Measurements from ENCODE around the gene TNFRSF8.

Gene TNFRSF8

GRCh38 chr1:12060500-12060899 lies 2.6 kb upstream of the TNFRSF8 start:
- DNase-seq (ENCODE audit: low read depth) = no peak

DNA sequence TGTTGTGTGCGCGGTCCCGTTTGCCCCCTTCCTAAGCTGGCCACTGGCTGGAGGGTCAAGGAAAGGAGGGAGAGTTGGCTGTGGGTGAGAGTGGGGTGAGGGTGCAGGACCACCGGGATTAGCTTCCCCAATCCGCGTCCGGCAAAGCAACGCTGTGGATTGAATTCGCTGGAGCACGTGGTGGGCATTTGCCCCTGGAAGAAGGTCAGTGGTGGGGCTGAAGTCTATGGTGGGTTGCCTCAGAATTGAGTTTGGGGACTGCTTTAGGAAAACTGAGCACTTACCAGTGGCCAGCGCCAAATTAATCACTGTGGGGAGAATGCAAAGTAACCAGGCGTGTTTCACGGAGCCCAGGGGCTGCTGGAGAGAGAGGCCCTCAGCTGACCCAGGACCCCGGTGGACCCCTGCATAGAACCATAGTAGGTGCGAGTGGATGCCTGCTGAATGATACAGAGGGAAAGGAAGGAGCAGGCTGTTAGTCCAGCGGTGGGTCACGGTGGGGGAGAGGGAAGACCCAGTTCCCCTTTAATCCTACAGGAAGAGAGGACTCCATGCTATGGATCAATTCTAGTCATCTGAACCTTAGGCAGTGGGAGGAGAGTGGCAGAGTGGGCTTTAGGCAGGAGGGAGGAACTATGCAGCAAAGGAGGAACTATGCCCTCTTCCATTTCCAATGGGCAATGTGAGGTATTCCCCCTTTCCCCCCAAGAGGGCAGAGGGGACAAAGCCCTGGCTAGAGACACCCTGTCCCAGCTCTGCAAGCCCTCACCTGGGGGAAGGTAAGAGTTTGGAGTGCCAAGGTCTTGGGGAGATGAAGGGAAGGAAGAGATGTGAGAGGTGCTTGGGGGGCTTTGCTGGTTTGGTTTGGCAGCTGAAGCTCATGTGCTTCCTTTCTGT lies 1.2 kb downstream of the TNFRSF8 start:
- DNase-seq (ENCODE audit: low read depth) = no peak

DNA sequence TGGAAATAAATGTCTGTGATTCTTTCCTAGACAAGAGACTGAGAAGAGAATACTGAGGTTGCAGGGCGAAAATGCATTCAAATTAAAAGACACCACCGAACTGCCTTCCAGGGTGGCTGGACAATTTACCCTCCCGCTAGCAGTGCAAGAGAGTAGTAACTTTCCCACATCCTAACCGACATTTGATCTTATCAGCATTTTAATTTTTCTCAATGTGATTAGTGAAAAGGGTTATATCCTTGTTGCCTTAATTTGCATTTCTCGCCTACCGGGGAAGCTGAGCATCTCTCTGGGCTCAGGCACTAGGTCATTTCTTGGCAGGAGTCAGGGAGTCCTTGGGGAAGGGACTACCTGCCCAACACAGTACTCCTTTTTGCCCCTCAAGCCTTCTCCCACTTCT lies 2.8 kb downstream of the TNFRSF8 start:
- DNase-seq (ENCODE audit: low read depth) = no peak

DNA sequence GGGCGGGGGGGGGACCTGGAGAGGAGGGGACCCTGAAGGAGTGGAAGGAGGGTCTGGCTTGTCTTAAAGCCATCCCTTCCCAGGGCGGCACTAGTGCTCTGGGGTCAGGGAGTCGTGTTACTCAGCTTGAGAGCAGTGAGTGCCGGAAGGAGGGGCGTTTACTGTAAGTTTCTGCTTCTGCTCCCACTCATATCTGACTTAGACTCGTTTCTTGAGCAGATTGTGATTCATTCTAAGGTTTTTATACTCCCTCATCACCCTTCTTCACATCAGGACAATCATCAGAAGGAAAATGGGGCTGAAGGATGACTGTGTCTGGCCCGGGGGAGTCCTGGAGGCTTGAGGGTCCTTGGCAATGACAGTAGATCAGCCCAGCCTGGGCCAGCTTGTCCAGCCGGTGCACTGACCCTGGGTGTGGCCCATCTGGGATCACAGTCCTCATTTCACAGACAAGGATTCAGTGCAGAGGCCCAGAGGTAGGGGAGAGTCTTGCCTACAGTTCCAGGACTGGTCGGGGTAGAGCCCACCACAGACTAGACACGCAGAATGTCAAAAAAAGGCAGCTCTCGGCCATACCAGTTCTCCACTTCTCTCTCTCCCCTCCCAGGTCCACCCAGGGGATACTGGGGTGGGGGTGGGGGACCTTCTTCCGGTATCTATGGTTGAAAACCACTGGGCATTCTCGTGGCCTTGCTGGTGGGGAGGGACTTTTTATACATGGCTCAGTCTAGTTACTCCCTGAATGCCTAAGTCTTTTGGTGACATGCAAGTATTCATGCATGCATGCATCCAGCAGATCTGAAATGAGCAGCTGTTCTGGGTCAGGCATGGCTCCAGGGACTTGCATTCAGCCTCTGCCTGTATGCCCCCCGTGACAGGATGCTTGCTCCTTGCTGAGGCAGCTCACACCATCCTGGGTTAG lies 5.1 kb downstream of the TNFRSF8 start:
- DNase-seq (ENCODE audit: low read depth) = no peak

- no peak for DNase-seq (ENCODE audit: low read depth)
These were observed 6.6 kb downstream of the TNFRSF8 start for GRCh38 chr1:12069623-12070244.

DNA sequence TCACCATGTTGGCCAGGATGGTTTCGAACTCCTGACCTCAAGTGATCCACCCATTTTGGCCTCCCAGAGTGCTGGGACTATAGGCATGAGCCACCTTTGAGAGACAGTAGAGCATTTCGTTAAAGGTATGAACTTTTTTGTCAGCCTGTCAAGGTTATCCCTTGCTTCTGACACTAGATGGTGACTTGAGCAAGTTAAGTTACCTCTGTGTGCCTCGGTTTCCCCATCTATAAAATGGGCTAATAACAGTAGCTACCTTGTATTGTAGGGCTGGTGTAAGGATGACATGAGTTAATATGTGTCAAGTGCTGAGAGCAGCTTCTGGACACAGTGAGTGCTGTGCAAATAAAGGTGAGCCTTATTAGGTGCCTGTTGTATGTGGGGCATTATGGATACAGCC lies 8.8 kb downstream of the TNFRSF8 start:
- no peak for DNase-seq (ENCODE audit: low read depth)

DNA sequence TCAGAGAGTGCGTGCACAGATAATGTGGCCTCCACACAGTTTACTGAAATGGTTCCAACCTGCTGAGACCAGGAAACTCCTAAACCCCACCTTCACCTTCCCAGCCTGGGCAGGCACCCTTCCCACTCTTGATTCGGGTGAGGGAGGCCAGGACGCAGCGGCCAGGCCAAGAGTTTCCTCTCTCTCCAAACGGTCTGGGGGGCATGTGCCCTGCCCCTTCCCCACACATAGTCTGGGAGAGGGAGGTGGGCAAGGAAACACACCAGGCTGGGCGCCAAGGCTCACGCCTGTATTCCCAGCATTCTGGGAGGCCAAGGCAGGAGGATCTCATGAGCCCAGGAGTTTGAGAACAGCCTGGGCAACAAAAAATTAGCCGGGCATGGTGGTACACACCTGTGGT lies 9.6 kb downstream of the TNFRSF8 start:
- no peak for DNase-seq (ENCODE audit: low read depth)

GRCh38 chr1:12073796-12074195 lies 10.7 kb downstream of the TNFRSF8 start:
- no peak for DNase-seq (ENCODE audit: low read depth)

DNA sequence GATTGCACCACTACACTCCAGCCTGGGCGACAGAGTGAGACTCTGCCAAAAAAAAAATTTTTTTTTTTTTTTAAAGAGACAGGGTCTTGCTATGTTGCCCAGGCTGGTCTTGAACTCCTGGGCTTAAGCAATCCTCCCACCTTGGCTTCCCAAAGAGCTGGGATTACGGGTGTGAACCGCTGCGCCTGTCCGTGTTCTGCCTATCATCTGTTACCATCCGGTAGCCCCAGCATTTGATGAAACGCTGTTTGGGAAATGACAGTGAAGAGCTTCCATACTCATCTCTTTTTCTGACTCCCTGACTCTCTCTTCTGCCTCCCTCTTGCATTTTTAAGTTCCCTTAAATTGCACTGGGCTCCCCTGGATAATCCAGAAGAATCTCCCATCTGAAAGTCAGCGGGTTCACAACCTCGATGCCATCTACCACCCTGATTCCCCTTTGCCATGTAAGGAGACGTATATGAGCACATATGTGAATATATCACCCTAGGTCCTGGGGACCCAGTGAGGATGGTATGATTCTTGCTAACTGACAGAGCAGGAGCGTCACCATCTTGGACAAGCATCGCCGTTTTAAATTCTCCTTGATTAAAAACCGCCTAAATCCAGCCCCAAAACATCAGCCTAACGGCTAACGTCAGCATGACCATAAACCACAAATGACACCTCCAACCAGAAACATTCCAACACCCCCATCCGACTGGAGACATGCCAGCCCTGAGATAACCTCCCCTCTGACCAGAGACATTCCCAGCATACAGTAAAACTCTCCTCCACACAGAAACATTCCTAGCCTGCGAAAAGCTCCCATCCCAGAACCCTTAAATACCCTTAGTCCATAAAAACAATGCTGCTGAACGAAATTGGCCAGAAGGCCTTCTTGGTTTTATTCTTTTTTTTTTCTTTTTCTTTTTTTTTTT lies 12.4 kb downstream of the TNFRSF8 start:
- no peak for DNase-seq (ENCODE audit: low read depth)

DNA sequence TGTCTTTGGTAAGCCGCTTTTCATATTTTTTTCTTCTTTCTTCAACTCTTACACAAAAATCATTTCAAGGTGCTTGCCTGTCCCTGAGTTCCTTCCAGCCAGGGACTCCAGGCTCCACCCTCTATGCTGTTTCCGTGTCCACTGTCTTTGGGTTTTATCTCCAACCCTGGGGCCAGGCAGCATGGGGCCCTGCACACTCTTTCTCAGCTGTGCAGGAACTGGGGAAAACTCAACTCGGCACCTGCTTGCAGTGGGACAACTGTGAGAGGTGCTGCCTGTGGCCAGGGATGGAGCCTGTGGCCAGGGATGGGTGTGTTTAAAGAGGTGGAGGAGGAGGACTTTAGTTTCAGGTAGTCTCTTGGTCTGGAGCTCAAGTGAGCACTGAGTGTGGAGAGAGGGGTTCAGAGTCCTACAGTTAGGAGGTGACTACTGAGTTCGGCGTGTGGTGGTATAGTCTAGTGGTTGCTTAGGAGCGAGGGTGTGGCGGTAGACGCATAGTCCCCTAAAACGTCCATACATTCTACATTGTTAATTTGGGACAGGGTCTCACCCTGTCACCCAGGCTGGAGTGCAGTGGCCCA lies 13.4 kb downstream of the TNFRSF8 start:
- DNase-seq (ENCODE audit: low read depth) = no peak

- DNase-seq (ENCODE audit: low read depth) = no peak
These were observed 15.5 kb downstream of the TNFRSF8 start for GRCh38 chr1:12078575-12078937.

DNA sequence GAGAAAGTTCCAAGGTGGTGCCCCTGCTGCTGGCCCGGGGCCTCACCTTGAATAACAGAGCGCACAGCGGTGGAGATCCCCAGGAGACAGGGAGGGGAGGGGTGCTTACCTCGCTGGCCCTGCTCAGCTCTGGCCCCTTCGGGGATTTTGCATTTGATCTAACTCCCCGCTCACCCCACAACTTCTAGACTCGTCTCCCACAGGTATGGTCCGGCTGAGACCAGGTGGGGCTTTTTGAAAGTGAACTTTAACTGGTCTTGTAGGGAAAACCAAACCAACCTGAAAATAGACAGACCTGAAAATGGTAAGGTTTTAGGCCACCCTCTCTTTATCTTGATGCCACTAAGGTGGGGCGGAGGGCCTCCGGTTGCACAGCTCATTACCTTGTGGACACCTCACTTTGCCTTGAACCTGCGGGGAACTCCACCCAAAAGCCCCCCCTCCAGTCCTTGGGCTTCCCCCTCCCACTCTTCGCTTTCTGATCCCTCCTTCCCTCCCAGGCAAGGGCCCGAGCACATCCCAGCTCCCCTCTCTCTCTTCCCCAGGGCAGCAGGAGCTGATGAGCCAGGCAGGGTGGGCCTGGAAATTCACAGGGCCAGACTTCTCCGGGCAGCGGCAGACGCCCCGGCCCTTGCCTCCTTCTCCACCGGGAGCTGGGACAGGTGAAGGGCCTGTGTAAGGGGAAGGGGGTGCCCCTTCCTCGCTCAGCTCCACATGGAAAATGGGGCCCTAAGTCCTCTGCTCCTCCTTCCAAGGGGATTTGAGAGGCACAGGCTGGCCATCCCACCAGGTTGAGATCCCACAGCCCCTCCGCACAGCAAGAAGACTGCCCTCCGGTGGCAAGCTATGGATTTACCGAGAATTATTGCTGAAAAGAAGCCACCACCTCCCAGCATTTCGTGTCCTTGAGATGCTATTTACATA lies 16.1 kb downstream of the TNFRSF8 start:
- no peak for DNase-seq (ENCODE audit: low read depth)

GRCh38 chr1:12080156-12080555 lies 17.1 kb downstream of the TNFRSF8 start:
- DNase-seq (ENCODE audit: low read depth) = no peak

DNA sequence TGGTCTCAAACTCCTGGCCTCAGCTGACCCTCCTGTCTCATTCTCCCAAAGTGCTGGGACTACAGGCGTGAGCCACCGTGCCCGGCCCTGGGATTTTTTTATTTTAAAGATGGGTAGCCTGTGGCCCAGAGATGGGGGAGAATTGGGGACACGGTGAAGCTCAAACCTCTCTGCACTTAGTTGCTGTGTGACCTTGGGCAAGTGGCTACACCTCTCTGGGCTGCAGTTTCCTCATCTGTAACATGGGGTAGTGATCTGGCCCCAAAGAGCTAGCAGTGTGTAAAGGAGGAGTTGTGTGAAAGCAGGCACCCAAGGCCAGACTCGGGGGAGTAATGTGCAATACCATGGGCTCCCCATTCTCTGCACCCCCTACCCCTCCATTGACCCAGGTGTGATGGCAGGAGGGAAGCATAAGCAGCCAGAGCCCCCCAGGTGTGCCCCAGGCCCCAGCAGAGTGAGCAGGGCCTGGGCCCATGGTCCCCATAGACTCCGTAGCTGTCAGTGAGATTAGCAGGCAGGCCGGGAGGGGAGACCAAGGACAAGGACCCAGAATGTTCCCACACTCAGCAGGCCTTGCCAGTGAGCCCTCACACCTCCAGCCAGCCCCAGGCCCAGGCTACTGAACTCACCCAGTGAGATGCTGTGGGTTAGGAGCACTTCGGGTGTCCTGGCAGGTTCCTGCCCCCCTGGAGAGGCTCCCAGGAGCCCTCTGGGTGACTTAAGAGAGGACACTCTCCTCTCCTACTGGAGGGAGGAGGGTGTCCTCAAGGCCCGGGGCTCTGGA lies 17.9 kb downstream of the TNFRSF8 start:
- DNase-seq (ENCODE audit: low read depth) = no peak

DNA sequence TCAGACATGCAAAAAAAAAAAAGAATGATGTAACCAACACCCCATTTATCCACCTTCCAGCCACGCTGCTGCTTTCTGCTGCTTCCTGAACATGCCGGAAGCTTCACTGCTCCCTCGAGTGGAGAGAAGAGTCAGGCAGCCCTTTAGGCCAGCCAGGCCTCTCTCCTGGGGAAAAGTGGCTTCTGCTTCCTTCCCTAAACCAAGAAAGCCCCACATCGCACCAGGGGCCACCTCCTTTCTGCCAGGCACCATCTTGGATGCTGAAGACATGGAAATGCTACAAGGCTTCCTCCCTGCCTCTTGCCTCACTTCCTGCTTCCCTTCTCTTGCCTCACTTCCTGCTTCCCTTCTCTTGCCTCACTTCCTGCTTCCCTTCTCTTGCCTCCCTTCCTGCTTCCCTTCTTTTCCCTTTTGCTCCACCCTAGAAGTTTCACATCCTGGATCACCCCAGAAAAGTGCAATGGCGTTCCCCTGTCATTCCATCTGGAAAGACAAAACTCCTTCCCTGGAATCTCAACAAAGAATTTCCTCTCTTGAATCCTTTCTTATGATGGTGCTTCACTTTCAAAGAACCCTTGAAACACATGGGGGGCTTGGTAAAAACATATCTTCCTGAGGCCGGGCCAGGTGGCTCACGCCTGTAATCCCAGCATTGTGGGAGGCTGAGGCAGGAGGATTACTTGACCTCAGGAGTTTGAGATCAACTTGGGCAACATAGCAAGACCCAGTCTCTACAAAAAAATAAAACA lies 18.7 kb downstream of the TNFRSF8 start:
- no peak for DNase-seq (ENCODE audit: low read depth)

GRCh38 chr1:12082988-12083387 lies 19.9 kb downstream of the TNFRSF8 start:
- DNase-seq (ENCODE audit: low read depth) = no peak

DNA sequence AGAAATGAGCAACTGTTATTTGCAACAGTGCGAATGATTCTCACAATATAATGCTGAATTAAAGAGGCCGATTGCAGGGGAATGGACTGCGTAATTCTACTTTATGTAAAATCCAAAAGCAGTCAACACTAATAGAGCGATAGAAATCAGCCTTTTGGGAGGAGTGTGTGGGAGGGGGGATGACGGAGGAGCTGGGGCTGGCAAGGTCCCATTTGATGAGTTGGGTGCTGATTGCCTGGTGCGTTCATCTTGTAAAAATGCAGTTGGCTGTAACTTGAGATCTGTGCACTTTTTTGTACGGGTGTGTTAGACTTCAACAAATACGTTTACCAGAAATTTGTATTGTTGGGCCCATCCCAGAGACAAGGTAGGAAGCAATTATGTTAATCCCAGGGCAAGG lies 20.7 kb downstream of the TNFRSF8 start:
- no peak for DNase-seq (ENCODE audit: low read depth)

GRCh38 chr1:12085643-12086260 lies 22.6 kb downstream of the TNFRSF8 start:
- no peak for DNase-seq (ENCODE audit: low read depth)

Data from HS-5 (cell line).